ENCODE measurements around the gene RAD51B. TPM values are rescaled to one million over a fixed set of nuclear protein-coding genes. Genes with fewer than 3 reads are reported as not detected.

Gene RAD51B
- polyA plus RNA-seq, 3 donors: 3.6 to 11.6 (median 9.4) TPM

GRCh38 chr14:68359022-68359836 lies 539.6 kb downstream of the RAD51B start:
- no peak for DNase-seq
- Histone ChIP-seq H3K79me2 (ENCODE audit: insufficient read depth, low read length) (no peaks in the 10 kb centered on the region), H4K20me1 (ENCODE audit: insufficient read depth, low read length) (no peaks in the 10 kb centered on the region), H3K36me3 (replicated peaks in 1 of 2; ENCODE audit: control insufficient read depth in 1 of 2, insufficient read depth in 2 of 2, low read length in 2 of 2) (no peaks in the 10 kb centered on the region), H3K9ac (ENCODE audit: insufficient read depth, low read length, poor library complexity, severe bottlenecking) (no peak overlapping the region), H3K27me3 (ENCODE audit: control insufficient read depth in 2 of 2, insufficient read depth in 2 of 2, low read length in 2 of 2) (no peaks in the 10 kb centered on the region), H3K4me1 (ENCODE audit: control insufficient read depth in 1 of 2, insufficient read depth in 2 of 2, low read length in 2 of 2) (peaks cover 30 to 33% of the 10 kb centered on the region in 2 donors), H3K4me2 (replicated peaks; ENCODE audit: extremely low read depth, low read length, poor library complexity, severe bottlenecking) (no peak overlapping the region), H2AFZ (ENCODE audit: insufficient read depth, low read depth, low read length, poor library complexity, severe bottlenecking) (peak overlapping the region; percentile 70), H3K27ac (ENCODE audit: low read depth in 1 of 2, low read length in 2 of 2) (peak overlapping the region in 1 of 2 donors; percentile 63), H3K4me3 (replicated peaks in 1 of 3; ENCODE audit: low read depth in 2 of 3, low read length in 3 of 3) (no peak overlapping the region), H3K9me3 (replicated peaks in 1 of 2; ENCODE audit: control insufficient read depth in 1 of 2, insufficient read depth in 1 of 2, low read length in 2 of 2) (no peaks in the 10 kb centered on the region)
- Mint-ChIP-seq H3K4me1 (peaks cover 42% of the 10 kb centered on the region), H3K9me3 (peaks cover 0 to 8% (median 2%) of the 10 kb centered on the region in 7 donors), H3K36me3 (peaks cover 3 to 6% of the 10 kb centered on the region in 2 donors), H3K27ac (peak overlapping the region in 6 of 7 donors; percentile 71 to 86 (median 78)), H3K27me3 (ENCODE audit: low read depth in 3 of 3) (peaks cover 0 to 1% (median 0%) of the 10 kb centered on the region in 3 donors), H3K4me3 (no peak overlapping the region)
- WGBS (ENCODE audit: insufficient coverage): 81% methylated on average over 3 of the region's 12 CpGs
- intact Hi-C loops (cut with micrococcal nuclease): loop anchor here in 1 of 2 donors (5.0 kb wide), 1 partner anchor 53 kb away; no protein-coding TSS in a partner anchor
- TF ChIP-seq, protein P1, sequence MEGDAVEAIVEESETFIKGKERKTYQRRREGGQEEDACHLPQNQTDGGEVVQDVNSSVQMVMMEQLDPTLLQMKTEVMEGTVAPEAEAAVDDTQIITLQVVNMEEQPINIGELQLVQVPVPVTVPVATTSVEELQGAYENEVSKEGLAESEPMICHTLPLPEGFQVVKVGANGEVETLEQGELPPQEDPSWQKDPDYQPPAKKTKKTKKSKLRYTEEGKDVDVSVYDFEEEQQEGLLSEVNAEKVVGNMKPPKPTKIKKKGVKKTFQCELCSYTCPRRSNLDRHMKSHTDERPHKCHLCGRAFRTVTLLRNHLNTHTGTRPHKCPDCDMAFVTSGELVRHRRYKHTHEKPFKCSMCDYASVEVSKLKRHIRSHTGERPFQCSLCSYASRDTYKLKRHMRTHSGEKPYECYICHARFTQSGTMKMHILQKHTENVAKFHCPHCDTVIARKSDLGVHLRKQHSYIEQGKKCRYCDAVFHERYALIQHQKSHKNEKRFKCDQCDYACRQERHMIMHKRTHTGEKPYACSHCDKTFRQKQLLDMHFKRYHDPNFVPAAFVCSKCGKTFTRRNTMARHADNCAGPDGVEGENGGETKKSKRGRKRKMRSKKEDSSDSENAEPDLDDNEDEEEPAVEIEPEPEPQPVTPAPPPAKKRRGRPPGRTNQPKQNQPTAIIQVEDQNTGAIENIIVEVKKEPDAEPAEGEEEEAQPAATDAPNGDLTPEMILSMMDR (IDR thresholded peaks at IDR 0.05): no peak

GRCh38 chr14:68359837-68360552 lies 540.4 kb downstream of the RAD51B start:
- DNase-seq: peak in 2 of 3 donors; percentile 29 to 51
- TF ChIP-seq, protein P1 (IDR thresholded peaks at IDR 0.05): no peak
- Histone ChIP-seq H3K9ac (ENCODE audit: insufficient read depth, low read length, poor library complexity, severe bottlenecking) (no peak overlapping the region), H3K79me2 (ENCODE audit: insufficient read depth, low read length) (no peaks in the 10 kb centered on the region), H3K36me3 (replicated peaks in 1 of 2; ENCODE audit: control insufficient read depth in 1 of 2, insufficient read depth in 2 of 2, low read length in 2 of 2) (no peaks in the 10 kb centered on the region), H3K9me3 (replicated peaks in 1 of 2; ENCODE audit: control insufficient read depth in 1 of 2, insufficient read depth in 1 of 2, low read length in 2 of 2) (no peaks in the 10 kb centered on the region), H3K4me1 (ENCODE audit: control insufficient read depth in 1 of 2, insufficient read depth in 2 of 2, low read length in 2 of 2) (peaks cover 37 to 41% of the 10 kb centered on the region in 2 donors), H3K27me3 (ENCODE audit: control insufficient read depth in 2 of 2, insufficient read depth in 2 of 2, low read length in 2 of 2) (no peaks in the 10 kb centered on the region), H3K4me3 (replicated peaks in 1 of 3; ENCODE audit: low read depth in 2 of 3, low read length in 3 of 3) (no peak overlapping the region), H3K4me2 (replicated peaks; ENCODE audit: extremely low read depth, low read length, poor library complexity, severe bottlenecking) (no peak overlapping the region), H4K20me1 (ENCODE audit: insufficient read depth, low read length) (no peaks in the 10 kb centered on the region), H2AFZ (ENCODE audit: insufficient read depth, low read depth, low read length, poor library complexity, severe bottlenecking) (peak overlapping the region; percentile 70), H3K27ac (ENCODE audit: low read depth in 1 of 2, low read length in 2 of 2) (peak overlapping the region in 1 of 2 donors; percentile 63)
- Mint-ChIP-seq H3K27ac (peak overlapping the region; percentile 71 to 86 (median 80)), H3K4me3 (no peak overlapping the region), H3K9me3 (peaks cover 0 to 8% (median 2%) of the 10 kb centered on the region in 7 donors), H3K4me1 (peaks cover 48% of the 10 kb centered on the region), H3K27me3 (ENCODE audit: low read depth in 3 of 3) (peaks cover 0 to 1% (median 0%) of the 10 kb centered on the region in 3 donors), H3K36me3 (peaks cover 3 to 6% of the 10 kb centered on the region in 2 donors)
- intact Hi-C loops (cut with micrococcal nuclease): loop anchor here in 1 of 2 donors (5.0 kb wide), 1 partner anchor 52 kb away; no protein-coding TSS in a partner anchor
- WGBS (ENCODE audit: insufficient coverage): 52% methylated on average over 5 of the region's 8 CpGs
